HepG2 (cell line): Measurements from ENCODE around the gene ANKRD12. TPM values are rescaled to one million over a fixed set of nuclear protein-coding genes. Genes with fewer than 3 reads are reported as not detected.

Source experiments
- CREB1 ChIP-seq, 2 experiments: fragments of 450-650 bp in 1 of 2; IDR thresholded peaks; 2 replicates each; pipeline ENCODE4 v1.6.1; 2016 to 2017; ENCODE audit warnings: control low read depth in 1 of 2, mild to moderate bottlenecking in 1 of 2, missing compliant biosample characterization in 1 of 2, missing genetic modification characterization in 1 of 2
- IRF2 ChIP-seq: IDR thresholded peaks from 2 replicates; pipeline ENCODE4 v1.6.1; 2018; ENCODE audit warnings: missing genetic modification reagents, missing compliant biosample characterization
- KAT7 ChIP-seq: IDR thresholded peaks from 2 replicates; pipeline ENCODE4 v1.6.1; 2018; ENCODE audit warnings: borderline replicate concordance, missing compliant biosample characterization
- MYNN ChIP-seq: sonication (generic); formaldehyde crosslinking; IDR thresholded peaks from 2 replicates; pipeline ENCODE4 v1.4.0; 2020; ENCODE audit warnings: mild to moderate bottlenecking, low read depth, missing genetic modification reagents
- PAX8 ChIP-seq: sonication (generic); formaldehyde crosslinking; IDR thresholded peaks from 2 replicates; pipeline ENCODE4 v1.8.0; 2022; ENCODE audit warnings: mild to moderate bottlenecking, missing genetic modification reagents, borderline replicate concordance
- PRPF4 ChIP-seq: fragments of 200-400 bp; formaldehyde crosslinking; IDR thresholded peaks from 2 replicates; pipeline ENCODE4 v1.6.1; 2016; ENCODE audit warnings: low read length, low read depth; ENCODE audit not compliant: poor library complexity, severe bottlenecking
- RBM39 ChIP-seq: fragments of 200-400 bp; formaldehyde crosslinking; IDR thresholded peaks from one replicate; pipeline ENCODE4 v1.6.1; 2018; ENCODE audit warnings: antibody characterized with exemption, mild to moderate bottlenecking, low read depth, low read length; ENCODE audit not compliant: poor library complexity, severe bottlenecking
- SRSF9 ChIP-seq: fragments of 200-400 bp; formaldehyde crosslinking; IDR thresholded peaks from 2 replicates; pipeline ENCODE4 v1.6.1; 2018; ENCODE audit warnings: borderline replicate concordance, mild to moderate bottlenecking, low read depth, low read length; ENCODE audit not compliant: insufficient read depth, poor library complexity, severe bottlenecking
- TRIM24 ChIP-seq: sonication (generic); formaldehyde crosslinking; IDR thresholded peaks from 2 replicates; pipeline ENCODE4 v1.8.0; 2022; ENCODE audit warnings: mild to moderate bottlenecking, missing genetic modification reagents
- TSC22D2 ChIP-seq: sonication (generic); formaldehyde crosslinking; IDR thresholded peaks from 2 replicates; pipeline ENCODE4 v1.5.1; 2020; ENCODE audit warnings: missing genetic modification reagents, mild to moderate bottlenecking, borderline replicate concordance
- YY1 ChIP-seq: IDR thresholded peaks from 2 replicates; pipeline ENCODE4 v1.6.1; 2011; ENCODE audit warnings: low read length, low read depth, moderate library complexity, mild to moderate bottlenecking; ENCODE audit not compliant: insufficient read depth, insufficient replicate concordance
- ZBTB3 ChIP-seq: sonication (generic); formaldehyde crosslinking; IDR thresholded peaks from 2 replicates; pipeline ENCODE4 v1.4.0; 2020; ENCODE audit warnings: low read depth, mild to moderate bottlenecking, moderate library complexity, missing genetic modification reagents, borderline replicate concordance
- ZFAT ChIP-seq: sonication (generic); formaldehyde crosslinking; conservative IDR thresholded peaks from 2 replicates; pipeline ENCODE4 v1.8.1; 2023; ENCODE audit warnings: missing genetic modification reagents, inconsistent platforms
- ZFP36 ChIP-seq: fragments of 150-350 bp; IDR thresholded peaks from 2 replicates; pipeline ENCODE4 v1.6.1; 2018; ENCODE audit warnings: borderline replicate concordance, low read length, low read depth; ENCODE audit not compliant: partially characterized antibody
- ZNF367 ChIP-seq: sonication (generic); formaldehyde crosslinking; IDR thresholded peaks from 2 replicates; pipeline ENCODE4 v1.4.0; 2020; ENCODE audit warnings: missing genetic modification reagents, borderline replicate concordance
- ZNF547 ChIP-seq: sonication (generic); formaldehyde crosslinking; IDR thresholded peaks from 2 replicates; pipeline ENCODE4 v1.5.1; 2020; ENCODE audit warnings: mild to moderate bottlenecking, missing genetic modification reagents
- ZNF878 ChIP-seq: sonication (generic); formaldehyde crosslinking; IDR thresholded peaks from 2 replicates; pipeline ENCODE4 v1.8.1; 2023; ENCODE audit warnings: mild to moderate bottlenecking, missing genetic modification reagents, moderate library complexity
- ZNF891 ChIP-seq: sonication (generic); formaldehyde crosslinking; IDR thresholded peaks from 2 replicates; pipeline ENCODE4 v1.5.0; 2020; ENCODE audit warnings: mild to moderate bottlenecking, missing genetic modification reagents
- ZSCAN21 ChIP-seq: sonication (generic); formaldehyde crosslinking; IDR thresholded peaks from 2 replicates; pipeline ENCODE4 v1.8.0; 2022; ENCODE audit warnings: mild to moderate bottlenecking, missing genetic modification reagents, moderate library complexity, borderline replicate concordance
- polyA plus RNA-seq, 8 experiments: library from polyadenylated mRNA; depleted of rRNA in 3 of 8; stranded (reverse) in 7 of 8; unstranded in 1 of 8; fragments of >200 nt; fragmentation: Illumina TruSeq in 4 of 8; extraction: Trizol in 4 of 8; gene quantifications; 2 replicates each; pipeline versions ENCODE4 v1.2.1 to v1.2.3, GENCODE V29; 2011 to 2016; ENCODE audit warnings: low read depth in 4 of 8, missing spikeins in 1 of 8, mixed read lengths in 1 of 8; ENCODE audit not compliant: insufficient read depth in 1 of 8
- total RNA-seq, 5 experiments: library from RNA; depleted of rRNA; stranded (reverse); fragments of >200 nt; fragmentation: Illumina TruSeq; extraction: Trizol; gene quantifications; 2 replicates each; pipeline ENCODE4 v1.2.3, GENCODE V29; 2016; ENCODE audit warnings: low read depth in 1 of 5
- TF ChIP-seq, protein P1 (sequence below): sonication (generic); formaldehyde crosslinking; IDR thresholded peaks from 2 replicates; pipeline ENCODE4 v1.4.0; 2020; ENCODE audit warnings: missing genetic modification reagents, borderline replicate concordance
- TF ChIP-seq, protein P2 (sequence below): sonication (generic); formaldehyde crosslinking; IDR thresholded peaks from 2 replicates; pipeline ENCODE4 v1.4.0; 2020; ENCODE audit warnings: mild to moderate bottlenecking, missing genetic modification reagents
- TF ChIP-seq, protein P3 (sequence below): sonication (generic); formaldehyde crosslinking; IDR thresholded peaks from 2 replicates; pipeline ENCODE4 v1.5.0; 2020; ENCODE audit warnings: missing genetic modification reagents, mild to moderate bottlenecking, borderline replicate concordance
- TF ChIP-seq, protein P4 (sequence below): sonication (generic); formaldehyde crosslinking; conservative IDR thresholded peaks from 2 replicates; pipeline ENCODE4 v1.8.1; 2023; ENCODE audit warnings: missing genetic modification reagents
- TF ChIP-seq, protein P5 (sequence below): sonication (generic); formaldehyde crosslinking; IDR thresholded peaks from 2 replicates; pipeline ENCODE4 v1.8.0; 2022; ENCODE audit warnings: missing genetic modification reagents, low read depth, mild to moderate bottlenecking, borderline replicate concordance

ANKRD12 gene
- total and polyA plus RNA-seq, 2 of the 13 experiments (the other 11 are each of a cell fraction or from before 2014, with no cell fraction given) = 6.0 to 23.2 TPM

DNA sequence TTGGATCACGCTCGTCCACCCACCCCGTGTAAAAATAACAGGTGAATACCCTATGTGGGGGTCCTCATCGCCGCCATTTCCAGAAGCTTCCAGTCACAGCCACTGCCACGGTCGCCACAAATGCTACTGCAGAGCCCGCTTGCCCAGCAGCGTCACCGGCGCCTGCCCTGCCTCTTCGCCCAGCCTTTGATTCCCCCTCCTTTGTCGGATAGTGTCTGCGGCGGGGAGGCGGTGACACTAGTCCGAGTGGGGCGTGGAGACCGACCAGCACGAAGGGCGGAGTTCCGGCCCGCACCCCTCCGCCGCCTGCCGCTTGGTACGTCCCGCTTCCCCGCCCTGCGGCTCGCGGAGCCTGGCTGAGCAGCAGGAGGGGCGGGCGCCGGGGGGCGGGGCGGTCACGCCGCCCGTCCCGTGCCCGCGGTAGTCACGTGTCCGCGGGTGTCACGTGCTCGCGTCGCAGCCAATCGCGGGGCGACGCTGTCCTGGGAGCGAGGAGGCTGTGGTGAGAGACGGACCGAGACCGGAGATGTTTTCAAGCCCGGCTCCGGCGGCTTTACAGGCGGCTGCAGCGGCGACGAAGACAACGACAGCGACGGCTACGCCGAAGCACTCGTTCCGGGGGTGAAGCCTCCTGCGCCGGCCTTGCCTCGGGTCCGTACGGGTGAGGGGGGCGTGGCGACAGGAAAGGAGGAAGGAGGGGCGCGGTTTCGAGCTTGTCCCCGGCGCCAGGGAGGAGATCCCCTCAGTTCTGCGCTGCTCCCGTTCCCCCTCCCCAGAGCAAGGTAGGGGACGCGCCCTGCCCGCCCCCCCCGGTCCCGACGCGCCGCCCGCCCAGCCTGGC lies at the start of gene ANKRD12 (continued):
- TF ChIP-seq TSC22D2 (peak; percentile 75; the same call in 1 of the 2 replicates), ZNF547 (CRISPR knock-in tag) (no peak), YY1 (peak; percentile 68), TRIM24 (CRISPR knock-in tag) (no peak), PRPF4 (no peak), ZNF367 (CRISPR knock-in tag) (no peak), SRSF9 (no peak), ZSCAN21 (CRISPR knock-in tag) (peak; percentile 86; the same call in 1 of the 2 replicates), PAX8 (CRISPR knock-in tag) (no peak; the same call in 1 of the 2 replicates), ZNF878 (CRISPR knock-in tag) (peak; percentile 48; the same call in 1 of the 2 replicates), CREB1 (IDR thresholded peaks at IDR 0.05) (0 out of 2 replicates have a peak, but pooled peaks have one; percentile 45), CREB1 (CRISPR knock-in tag; IDR thresholded peaks at IDR 0.05) (no peak), ZFAT (CRISPR knock-in tag) (no peak), MYNN (CRISPR knock-in tag) (no peak), IRF2 (CRISPR knock-in tag) (no peak; the same call in 1 of the 2 replicates), ZNF891 (CRISPR knock-in tag) (peak; percentile 23; the same call in 1 of the 2 replicates), KAT7 (peak; percentile 92), RBM39 (peak; percentile 82), ZFP36 (no peak), ZBTB3 (no peak)
- TF ChIP-seq, protein P1, sequence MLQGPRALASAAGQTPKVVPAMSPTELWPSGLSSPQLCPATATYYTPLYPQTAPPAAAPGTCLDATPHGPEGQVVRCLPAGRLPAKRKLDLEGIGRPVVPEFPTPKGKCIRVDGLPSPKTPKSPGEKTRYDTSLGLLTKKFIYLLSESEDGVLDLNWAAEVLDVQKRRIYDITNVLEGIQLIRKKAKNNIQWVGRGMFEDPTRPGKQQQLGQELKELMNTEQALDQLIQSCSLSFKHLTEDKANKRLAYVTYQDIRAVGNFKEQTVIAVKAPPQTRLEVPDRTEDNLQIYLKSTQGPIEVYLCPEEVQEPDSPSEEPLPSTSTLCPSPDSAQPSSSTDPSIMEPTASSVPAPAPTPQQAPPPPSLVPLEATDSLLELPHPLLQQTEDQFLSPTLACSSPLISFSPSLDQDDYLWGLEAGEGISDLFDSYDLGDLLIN (CRISPR knock-in tag) = no peak
- TF ChIP-seq, protein P2, sequence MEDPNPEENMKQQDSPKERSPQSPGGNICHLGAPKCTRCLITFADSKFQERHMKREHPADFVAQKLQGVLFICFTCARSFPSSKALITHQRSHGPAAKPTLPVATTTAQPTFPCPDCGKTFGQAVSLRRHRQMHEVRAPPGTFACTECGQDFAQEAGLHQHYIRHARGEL (CRISPR knock-in tag) = 0 out of 2 replicates have a peak, but pooled peaks have one; percentile 8
- TF ChIP-seq, protein P3, sequence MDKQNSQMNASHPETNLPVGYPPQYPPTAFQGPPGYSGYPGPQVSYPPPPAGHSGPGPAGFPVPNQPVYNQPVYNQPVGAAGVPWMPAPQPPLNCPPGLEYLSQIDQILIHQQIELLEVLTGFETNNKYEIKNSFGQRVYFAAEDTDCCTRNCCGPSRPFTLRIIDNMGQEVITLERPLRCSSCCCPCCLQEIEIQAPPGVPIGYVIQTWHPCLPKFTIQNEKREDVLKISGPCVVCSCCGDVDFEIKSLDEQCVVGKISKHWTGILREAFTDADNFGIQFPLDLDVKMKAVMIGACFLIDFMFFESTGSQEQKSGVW (CRISPR knock-in tag) = no peak
- TF ChIP-seq, protein P4, sequence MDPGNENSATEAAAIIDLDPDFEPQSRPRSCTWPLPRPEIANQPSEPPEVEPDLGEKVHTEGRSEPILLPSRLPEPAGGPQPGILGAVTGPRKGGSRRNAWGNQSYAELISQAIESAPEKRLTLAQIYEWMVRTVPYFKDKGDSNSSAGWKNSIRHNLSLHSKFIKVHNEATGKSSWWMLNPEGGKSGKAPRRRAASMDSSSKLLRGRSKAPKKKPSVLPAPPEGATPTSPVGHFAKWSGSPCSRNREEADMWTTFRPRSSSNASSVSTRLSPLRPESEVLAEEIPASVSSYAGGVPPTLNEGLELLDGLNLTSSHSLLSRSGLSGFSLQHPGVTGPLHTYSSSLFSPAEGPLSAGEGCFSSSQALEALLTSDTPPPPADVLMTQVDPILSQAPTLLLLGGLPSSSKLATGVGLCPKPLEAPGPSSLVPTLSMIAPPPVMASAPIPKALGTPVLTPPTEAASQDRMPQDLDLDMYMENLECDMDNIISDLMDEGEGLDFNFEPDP (CRISPR knock-in tag) = no peak
- TF ChIP-seq, protein P5, sequence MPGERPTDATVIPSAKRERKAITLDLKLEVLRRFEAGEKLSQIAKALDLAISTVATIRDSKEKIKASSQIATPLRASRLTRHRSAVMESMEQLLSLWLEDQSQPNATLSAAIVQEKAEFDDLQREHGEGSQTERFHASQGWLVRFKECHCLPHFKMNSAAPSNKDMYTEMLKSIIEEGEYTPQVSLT (CRISPR knock-in tag) = no peak
